DOHH2 (cell line): Measurements from ENCODE around the gene RPS6KA2.
"Not testable (repeated sequence)": the region's sequence is repeated elsewhere in the genome, so short reads cannot be mapped to it uniquely, and the experiment has no call there.

Experiments
- H3F3A ChIP-seq: fragments of 200-600 bp; sonication (generic), shearing (Covaris generic); 2 replicates; pipeline ENCODE4 v1.6.0; 2016; ENCODE audit warnings: antibody characterized with exemption, mild to moderate bottlenecking; ENCODE audit not compliant: control insufficient read depth, insufficient read depth
- H3K27ac ChIP-seq: fragments of 200-600 bp; sonication (generic); 2 replicates; pipeline ENCODE4 v1.5.1; 2014; ENCODE audit warnings: low read depth, mild to moderate bottlenecking, low read length, moderate library complexity
- H3K27me3 ChIP-seq: fragments of 200-600 bp; sonication (generic); 2 replicates; pipeline ENCODE4 v1.6.1; 2014; ENCODE audit warnings: mild to moderate bottlenecking, low read length, mixed read lengths; ENCODE audit not compliant: control insufficient read depth
- H3K36me3 ChIP-seq: fragments of 200-600 bp; sonication (generic); 2 replicates; pipeline ENCODE4 v1.6.1; 2014; ENCODE audit warnings: mild to moderate bottlenecking, low read length, moderate library complexity, mixed read lengths; ENCODE audit not compliant: control insufficient read depth
- H3K4me1 ChIP-seq: fragments of 200-600 bp; sonication (generic); 2 replicates; pipeline ENCODE4 v1.6.1; 2014; ENCODE audit warnings: mild to moderate bottlenecking, low read length, mixed read lengths; ENCODE audit not compliant: control insufficient read depth
- H3K4me2 ChIP-seq: fragments of 200-600 bp; sonication (generic); 2 replicates; pipeline ENCODE4 v1.6.0; 2014; ENCODE audit warnings: mild to moderate bottlenecking, low read length, moderate library complexity
- H3K4me3 ChIP-seq: fragments of 200-600 bp; sonication (generic); 2 replicates; pipeline ENCODE4 v1.5.1; 2014; ENCODE audit warnings: mild to moderate bottlenecking, low read length, mixed read lengths
- H3K79me2 ChIP-seq: fragments of 200-600 bp; sonication (generic); 2 replicates; pipeline ENCODE4 v1.6.1; 2014; ENCODE audit warnings: mild to moderate bottlenecking, low read length, mixed read lengths; ENCODE audit not compliant: control insufficient read depth
- H3K9me2 ChIP-seq: fragments of 200-600 bp; sonication (generic); replicated peaks from 2 replicates; pipeline ENCODE4 v1.6.1; 2014; ENCODE audit warnings: mild to moderate bottlenecking, low read length, mixed read lengths; ENCODE audit not compliant: control insufficient read depth
- H3K9me3 ChIP-seq: fragments of 200-600 bp; sonication (generic); 2 replicates; pipeline ENCODE4 v1.6.1; 2014; ENCODE audit warnings: antibody characterized with exemption, low read length, mixed read lengths; ENCODE audit not compliant: control insufficient read depth, insufficient read depth
- H4K20me1 ChIP-seq: fragments of 200-600 bp; sonication (generic); 2 replicates; pipeline ENCODE4 v1.6.0; 2014; ENCODE audit warnings: low read depth, mild to moderate bottlenecking, antibody characterized with exemption, low read length, moderate library complexity; ENCODE audit not compliant: control insufficient read depth, insufficient read depth
- CTCF ChIP-seq: fragments of 200-600 bp; sonication (generic); IDR thresholded peaks from one replicate; pipeline ENCODE4 v1.5.1; 2014; ENCODE audit warnings: antibody characterized with exemption, mild to moderate bottlenecking, low read depth, low read length; ENCODE audit not compliant: poor library complexity, severe bottlenecking
- EZH2phosphoT487 ChIP-seq: fragments of 200-600 bp; sonication (generic); IDR thresholded peaks from 2 replicates; pipeline ENCODE4 v1.6.1; 2017; ENCODE audit warnings: borderline replicate concordance, mild to moderate bottlenecking, antibody characterized with exemption, low read length, moderate library complexity, mixed read lengths

The RPS6KA2 gene

DNA sequence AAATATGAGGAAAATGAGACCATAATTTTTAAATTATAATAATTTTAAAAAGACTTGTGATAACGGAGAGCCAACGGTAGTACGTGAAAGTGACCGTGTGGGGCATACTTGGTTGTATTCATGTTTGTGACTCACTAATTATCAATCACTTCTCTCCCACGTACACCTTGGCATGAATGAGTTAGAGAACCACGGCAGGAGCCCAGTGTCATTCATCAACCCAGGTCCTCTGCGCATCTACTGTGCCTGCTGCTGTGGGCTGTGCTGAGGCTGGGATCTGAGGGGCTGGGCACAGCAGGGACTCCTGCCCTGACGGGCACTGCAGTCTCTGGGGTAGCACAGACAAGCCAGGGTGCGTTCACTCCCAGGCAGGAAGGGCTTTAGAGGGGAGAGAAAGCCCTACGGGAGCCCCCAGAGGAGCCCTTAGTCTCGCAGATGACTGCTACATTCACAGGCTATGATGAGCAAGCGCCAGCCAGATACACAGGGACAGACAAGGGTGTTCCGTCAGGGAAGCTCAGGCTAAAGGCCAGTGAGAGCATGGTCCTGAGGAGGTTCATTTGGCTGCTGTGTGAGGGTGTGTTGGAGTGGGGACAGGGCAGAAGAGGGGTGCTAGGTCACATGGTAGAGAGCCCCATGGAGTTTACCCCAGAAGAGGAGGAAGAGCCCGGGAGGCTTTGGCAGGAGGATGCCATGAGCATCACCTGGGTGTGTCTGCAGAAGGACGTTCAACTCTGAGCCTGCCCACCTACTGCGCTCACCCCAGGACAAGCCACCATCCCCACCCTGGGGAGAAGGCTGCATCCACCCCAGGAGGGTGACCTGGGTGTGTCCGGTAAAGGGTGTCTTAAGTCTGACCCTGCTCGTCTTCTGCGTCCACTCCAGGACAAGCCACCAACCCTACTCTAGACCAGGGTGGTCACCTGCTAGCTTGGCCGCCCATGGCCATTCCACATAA is 8.2 kb upstream of the RPS6KA2 start:
- H3K4me1 ChIP-seq = 0 out of 2 replicates have a peak, but pooled peaks cover 3% of the 10 kb centered on the region
- no peaks in the 10 kb centered on the region for H3K79me2 ChIP-seq
- TF ChIP-seq EZH2phosphoT487 = no peak
- TF ChIP-seq CTCF = no peak
- H3K9me2 ChIP-seq = no peaks in the 10 kb centered on the region
- H3K27ac ChIP-seq = no peak overlapping the region
- no peaks in the 10 kb centered on the region for H3F3A ChIP-seq
- no peak overlapping the region for H3K4me2 ChIP-seq
- H3K36me3 ChIP-seq = no peaks in the 10 kb centered on the region
- no peaks in the 10 kb centered on the region for H3K9me3 ChIP-seq
- H4K20me1 ChIP-seq = no peaks in the 10 kb centered on the region
- H3K27me3 ChIP-seq = peaks cover 17% of the 10 kb centered on the region
- no peak overlapping the region for H3K4me3 ChIP-seq

DNA sequence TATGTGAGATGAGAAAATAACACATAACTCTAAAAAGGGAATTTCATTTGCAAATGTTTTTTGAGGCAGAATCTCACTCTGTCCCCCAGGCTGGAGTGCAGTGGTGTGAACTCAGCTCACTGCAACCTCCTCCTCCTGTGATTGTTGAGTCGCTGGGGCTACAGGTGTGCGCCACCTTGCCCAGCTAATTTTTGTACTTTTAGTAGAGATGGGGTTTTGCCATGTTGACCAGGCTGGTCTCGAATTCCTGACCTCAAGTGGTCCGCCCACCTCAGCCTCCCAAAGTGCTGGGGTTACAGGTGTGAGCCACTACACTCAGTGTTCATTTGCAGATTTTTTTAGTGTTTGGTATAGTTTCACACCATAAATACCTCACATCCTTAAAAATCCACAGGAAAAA is 7.5 kb upstream of the RPS6KA2 start:
- H3K36me3 ChIP-seq, H3K4me2 ChIP-seq, H3K79me2 ChIP-seq, H3K4me3 ChIP-seq, H3K9me2 ChIP-seq, H3F3A ChIP-seq, H4K20me1 ChIP-seq, H3K9me3 ChIP-seq, H3K27ac ChIP-seq, H3K4me1 ChIP-seq: not testable (repeated sequence)
- peaks cover 19% of the 10 kb centered on the region for H3K27me3 ChIP-seq

DNA sequence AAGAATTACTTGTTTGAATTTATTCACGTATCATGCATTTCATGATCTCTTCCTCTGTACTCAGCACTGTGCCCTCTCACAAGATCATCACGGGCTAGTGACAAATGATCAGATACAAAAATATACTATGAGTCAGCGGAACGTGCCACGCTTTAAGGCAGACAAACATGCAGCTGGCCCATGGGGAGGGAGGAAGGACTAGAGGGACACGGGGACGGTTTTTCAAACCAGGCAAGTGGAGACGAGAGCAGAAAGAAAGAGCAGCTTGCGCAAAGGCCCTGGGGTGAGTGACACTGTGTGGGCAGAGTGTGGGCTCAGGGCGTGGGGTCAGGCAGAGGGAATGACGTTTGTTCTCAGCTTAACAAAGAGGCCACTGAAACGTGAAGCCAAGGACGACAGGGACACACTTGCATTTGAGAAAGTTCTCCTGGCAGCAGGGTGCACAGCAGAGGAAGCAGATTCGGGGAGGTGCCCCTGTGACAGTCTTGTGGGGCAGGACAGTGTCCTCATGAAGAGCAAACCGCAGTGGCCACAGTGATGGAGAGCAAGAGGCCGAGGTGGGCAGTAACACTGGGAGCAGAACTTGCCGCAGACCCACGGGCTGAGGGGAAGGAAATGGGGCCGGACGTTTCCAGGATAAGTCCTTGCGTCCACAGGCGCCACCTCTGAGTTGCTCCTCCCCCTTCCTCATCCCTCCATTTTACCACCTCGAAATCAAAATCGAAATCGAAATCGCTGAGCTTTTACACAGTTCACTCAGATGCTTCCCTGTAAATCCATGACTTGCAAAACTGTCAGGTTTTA is 6.9 kb upstream of the RPS6KA2 start:
- Histone ChIP-seq H3K9me2 (no peaks in the 10 kb centered on the region), H3K79me2 (no peaks in the 10 kb centered on the region), H3K27ac (no peak overlapping the region), H3K36me3 (no peaks in the 10 kb centered on the region), H3K9me3 (no peaks in the 10 kb centered on the region), H3K4me2 (no peak overlapping the region), H3F3A (no peaks in the 10 kb centered on the region), H3K4me1 (peaks cover 4% of the 10 kb centered on the region), H3K4me3 (no peak overlapping the region), H3K27me3 (peaks cover 21% of the 10 kb centered on the region), H4K20me1 (no peaks in the 10 kb centered on the region)
- TF ChIP-seq CTCF (no peak), EZH2phosphoT487 (no peak)
